Measurements from ENCODE around the gene UQCC3.
A peak's percentile ranks its signal among the peaks of the same experiment; 100 is the strongest.

UQCC3 gene

GRCh38 chr11:62705880-62706849 is 34.7 kb downstream of the UQCC3 start:
- DNase-seq = peak; percentile 76

- no peak for DNase-seq
Measured at GRCh38 chr11:62706850-62707247, 35.4 kb downstream of the UQCC3 start.

GRCh38 chr11:62707277-62707861 is 35.9 kb downstream of the UQCC3 start, which contains the start of the genes BSCL2 and GNG3:
Gene BSCL2, minus strand, starts transcription at chr11:62707424. Its CDS starts 229 bp downstream, at chr11:62707195.
Gene GNG3, plus strand, starts transcription at chr11:62707676. Its CDS starts 620 bp downstream, at chr11:62708296.
- no peak for DNase-seq

GRCh38 chr11:62708392-62708791 is 36.9 kb downstream of the UQCC3 start:
- DNase-seq = no peak

- no peak for DNase-seq
Measured at GRCh38 chr11:62708793-62709192, 37.3 kb downstream of the UQCC3 start.

GRCh38 chr11:62709247-62710000 is 38.0 kb downstream of the UQCC3 start:
- peak; percentile 95 for DNase-seq

- no peak for DNase-seq
Measured at GRCh38 chr11:62710001-62710345, 38.5 kb downstream of the UQCC3 start.

- DNase-seq = no peak
Measured at GRCh38 chr11:62712276-62712812, 40.9 kb downstream of the UQCC3 start.

GRCh38 chr11:62712861-62713260 is 41.4 kb downstream of the UQCC3 start:
- DNase-seq = no peak

GRCh38 chr11:62713343-62713742 is 41.9 kb downstream of the UQCC3 start:
- DNase-seq = no peak

GRCh38 chr11:62715150-62716130 is 44.0 kb downstream of the UQCC3 start:
- DNase-seq = no peak

- no peak for DNase-seq
Measured at GRCh38 chr11:62716206-62716605, 44.7 kb downstream of the UQCC3 start.

- DNase-seq = no peak
Measured at GRCh38 chr11:62716816-62717215, 45.3 kb downstream of the UQCC3 start.

- DNase-seq = no peak
Measured at GRCh38 chr11:62719302-62719978, 48.0 kb downstream of the UQCC3 start.

- no peak for DNase-seq
Measured at GRCh38 chr11:62721994-62722393, 50.5 kb downstream of the UQCC3 start.

Measured in NCI-H1436 treated with DMSO at 0.1 percent for 48 hours (cell line).